Measurements from ENCODE around the gene CLDN5.

CLDN5 gene

GRCh38 chr22:19504900-19505734 lies 19.1 kb downstream of the CLDN5 start:
- no peak for DNase-seq (ENCODE audit: low read depth)

DNA sequence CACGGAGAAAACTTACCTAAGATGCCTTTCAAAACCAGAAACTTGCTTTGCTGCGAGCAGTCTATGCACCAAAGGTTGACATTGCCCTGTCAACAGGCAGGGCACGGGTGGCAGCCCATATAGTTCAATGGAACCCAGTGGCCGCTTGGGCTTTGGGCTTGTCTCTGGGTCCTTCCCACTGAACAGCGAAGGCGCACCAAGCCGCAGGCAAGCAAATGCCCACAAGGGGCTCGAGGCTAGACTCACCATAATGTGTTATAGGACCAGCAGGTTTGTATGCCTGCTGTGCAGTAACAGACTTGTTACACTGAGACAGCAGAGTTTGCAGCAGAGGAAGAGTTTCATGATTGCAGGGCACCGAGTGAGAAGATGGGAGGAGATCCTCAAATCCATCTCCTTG lies 20.3 kb downstream of the CLDN5 start:
- no peak for DNase-seq (ENCODE audit: low read depth)

GRCh38 chr22:19503367-19503766 lies 20.8 kb downstream of the CLDN5 start:
- no peak for DNase-seq (ENCODE audit: low read depth)

DNA sequence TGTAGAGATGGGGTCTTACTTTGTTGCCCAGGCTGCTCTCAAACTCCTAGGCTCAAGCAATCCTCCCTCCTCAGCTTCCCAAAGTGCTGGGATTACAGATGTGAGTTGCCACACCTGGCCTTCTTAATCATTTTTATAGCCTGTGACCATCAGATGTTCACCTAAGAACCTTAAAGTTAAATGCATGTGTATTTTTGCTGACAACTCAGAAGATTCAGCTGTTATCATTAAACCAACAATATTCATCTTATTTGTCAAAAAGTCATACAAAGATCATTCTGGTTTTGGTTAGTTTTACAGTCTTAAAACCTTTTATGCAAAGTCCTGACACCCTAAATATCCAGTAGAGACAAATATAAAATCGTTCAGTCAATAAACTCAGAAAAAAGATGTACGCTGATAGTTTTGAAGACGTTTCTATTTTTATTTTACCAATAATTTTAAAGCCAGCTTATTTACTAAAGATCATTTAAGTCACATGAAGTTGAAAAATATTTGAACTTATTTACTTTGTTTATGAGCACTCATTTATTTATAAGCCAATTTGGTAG lies 22.2 kb downstream of the CLDN5 start:
- no peak for DNase-seq (ENCODE audit: low read depth)

DNA sequence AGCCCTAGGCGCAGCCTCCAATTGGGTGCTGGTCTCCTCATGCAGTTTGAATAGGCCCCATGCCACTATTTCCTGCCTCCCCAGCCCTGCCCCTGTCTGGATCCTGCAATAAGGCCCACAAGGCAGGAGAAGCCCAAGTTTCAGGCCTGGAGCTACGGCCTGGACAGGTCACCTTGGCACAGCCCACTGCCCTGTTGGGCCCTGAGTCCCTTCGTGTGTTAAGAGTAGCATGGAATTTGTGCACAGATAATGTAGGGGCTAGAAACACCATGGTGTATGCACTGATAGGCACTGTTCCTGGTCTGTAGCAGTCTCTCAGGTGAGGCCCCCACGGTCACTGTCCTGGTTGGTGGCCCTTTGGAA lies 24.3 kb downstream of the CLDN5 start:
- DNase-seq (ENCODE audit: low read depth), result no peak

DNA sequence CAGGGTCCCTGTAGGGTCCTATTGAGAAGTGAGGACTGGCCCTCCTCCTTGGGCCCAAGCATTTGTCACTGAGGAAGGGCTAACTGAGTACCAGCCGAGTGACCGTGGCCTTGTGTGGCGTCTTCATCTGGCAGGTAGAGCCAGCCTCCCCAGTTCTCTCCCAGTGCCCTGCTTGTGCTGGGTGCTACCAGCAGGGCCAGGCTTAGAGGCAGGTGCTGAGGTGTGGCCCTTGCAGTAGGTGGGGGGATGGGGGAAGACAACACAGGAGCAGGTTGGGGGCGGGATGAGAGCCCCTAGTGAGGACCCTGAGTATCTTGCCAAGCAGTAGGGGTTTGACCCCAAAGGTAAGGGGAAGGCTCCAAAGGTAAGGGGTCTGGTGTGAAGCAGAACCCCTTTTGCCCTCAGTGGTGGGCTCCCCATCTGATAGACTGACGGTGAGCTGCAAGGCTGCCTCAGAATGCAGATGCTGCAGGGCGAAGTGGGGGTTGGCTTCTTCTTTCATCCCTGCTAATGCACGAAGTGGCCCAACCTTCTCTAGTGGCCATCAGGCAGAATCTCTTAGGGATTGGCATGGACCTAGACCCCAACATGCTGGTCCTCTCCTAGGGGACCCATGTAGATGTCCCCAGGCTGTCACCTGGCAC lies 24.9 kb downstream of the CLDN5 start:
- DNase-seq (ENCODE audit: low read depth), result no peak

DNA sequence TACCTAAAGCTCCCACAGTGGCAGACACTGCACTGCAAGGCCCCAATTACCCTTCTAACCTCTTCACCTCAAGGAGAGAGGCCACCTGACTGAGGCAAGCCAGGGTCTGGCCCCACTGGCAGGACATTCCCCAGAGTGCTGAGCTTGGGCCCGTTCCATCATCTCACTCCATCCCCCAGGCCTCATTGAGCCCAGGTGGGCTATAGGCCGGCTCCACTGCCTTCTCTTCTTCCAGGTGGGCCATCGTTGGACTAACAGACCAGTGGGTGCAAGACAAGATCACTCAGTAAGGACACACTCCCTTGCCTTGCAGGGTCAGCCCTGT lies 25.4 kb downstream of the CLDN5 start:
- no peak for DNase-seq (ENCODE audit: low read depth)

GRCh38 chr22:19498154-19498865 lies 25.9 kb downstream of the CLDN5 start:
- DNase-seq (ENCODE audit: low read depth), result no peak

- no peak for DNase-seq (ENCODE audit: low read depth)
Observed at GRCh38 chr22:19497245-19497644, 27.0 kb downstream of the CLDN5 start.

DNA sequence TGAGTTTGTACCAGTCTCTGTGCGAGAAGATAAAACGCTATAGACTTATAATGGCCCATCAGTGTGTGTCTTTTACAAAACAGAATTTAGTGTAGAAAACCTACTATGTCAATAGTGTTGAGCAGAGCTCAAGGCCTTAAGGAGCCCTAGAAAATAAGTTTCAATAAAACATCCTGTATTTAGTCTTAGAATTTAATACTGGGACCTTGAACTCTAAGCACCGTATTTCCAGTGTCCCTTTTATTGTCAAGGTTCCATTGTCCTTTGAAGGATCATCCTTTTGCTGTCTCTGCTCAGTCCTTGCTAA lies 27.9 kb downstream of the CLDN5 start:
- DNase-seq (ENCODE audit: low read depth), result no peak

GRCh38 chr22:19495562-19496323 lies 28.5 kb downstream of the CLDN5 start:
- DNase-seq (ENCODE audit: low read depth), result no peak

- no peak for DNase-seq (ENCODE audit: low read depth)
Observed at GRCh38 chr22:19494676-19495173, 29.5 kb downstream of the CLDN5 start.

DNA sequence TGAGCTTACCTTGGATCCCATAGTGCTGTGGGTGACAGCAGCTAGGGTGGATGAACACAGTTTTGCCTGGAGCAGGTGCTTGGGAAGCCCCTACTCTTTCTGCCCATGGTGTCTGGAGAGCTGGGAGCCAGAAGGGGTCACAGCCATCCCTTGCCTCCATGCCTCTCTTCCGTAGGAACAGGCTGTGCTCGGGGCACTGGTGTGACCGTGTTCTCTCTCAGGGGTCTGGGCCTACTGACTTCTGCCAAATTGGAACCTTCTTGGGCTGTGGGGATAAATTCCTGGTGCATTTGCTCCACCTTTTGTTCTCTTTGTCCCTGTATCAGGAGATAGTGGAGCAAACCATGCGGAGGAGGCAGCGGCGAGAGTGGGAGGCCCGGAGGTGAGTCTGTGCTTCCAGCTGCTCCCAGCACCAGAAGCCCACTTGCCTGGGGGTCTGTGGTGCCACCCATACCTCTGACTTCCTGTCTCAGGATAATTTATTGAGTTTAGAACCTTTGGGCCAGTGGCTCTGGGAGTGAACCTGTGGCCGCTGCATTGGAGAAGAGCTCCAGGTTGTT lies 30.1 kb downstream of the CLDN5 start:
- no peak for DNase-seq (ENCODE audit: low read depth)

- DNase-seq (ENCODE audit: low read depth), result no peak
Observed at GRCh38 chr22:19492504-19493174, 31.6 kb downstream of the CLDN5 start.

- no peak for DNase-seq (ENCODE audit: low read depth)
Observed at GRCh38 chr22:19490628-19491230, 33.5 kb downstream of the CLDN5 start.

DNA sequence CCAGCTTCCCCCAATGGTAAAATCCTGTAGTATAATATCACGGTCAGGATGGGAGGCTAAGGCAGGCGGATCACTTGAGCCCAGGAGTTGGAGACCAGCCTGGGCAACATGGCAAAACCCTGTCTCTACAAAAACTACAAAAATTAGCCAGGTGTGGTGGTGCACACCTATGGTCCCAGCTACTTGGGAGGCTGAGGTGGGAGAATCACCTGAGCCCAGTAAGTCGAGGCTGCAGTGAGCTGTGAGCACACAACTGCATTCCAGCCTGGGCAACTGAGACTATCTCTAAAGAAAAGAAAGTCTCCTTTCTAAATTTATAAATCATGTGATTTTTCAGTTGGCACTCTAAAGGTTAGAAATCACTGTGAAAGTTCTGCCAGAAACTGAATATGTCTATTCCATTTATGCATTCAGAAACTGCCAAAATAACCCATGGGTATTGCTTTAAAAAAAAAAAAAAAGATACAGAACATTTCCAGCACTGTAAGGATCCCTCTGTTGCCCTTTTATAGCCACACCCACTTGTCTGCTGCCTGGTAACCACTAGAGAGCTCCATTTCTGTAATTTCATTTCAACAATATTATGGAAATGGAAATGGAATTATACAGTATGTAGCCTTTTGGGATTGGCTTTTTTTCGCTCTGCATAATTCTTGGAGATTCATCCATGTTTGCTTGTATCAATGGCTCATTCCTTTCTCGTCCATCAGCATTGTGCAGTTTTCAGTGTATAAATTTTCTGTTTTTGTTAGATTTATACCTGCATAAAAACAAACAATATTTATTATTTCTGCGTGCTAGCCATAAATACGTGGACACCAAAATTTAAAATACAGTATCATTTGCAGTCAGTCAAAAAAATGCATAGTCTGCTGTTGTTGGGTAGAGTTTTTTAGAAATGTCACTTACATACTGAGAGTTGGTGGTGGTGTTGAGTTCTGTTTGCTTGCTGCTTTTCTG lies 35.0 kb downstream of the CLDN5 start:
- no peak for DNase-seq (ENCODE audit: low read depth)

DNA sequence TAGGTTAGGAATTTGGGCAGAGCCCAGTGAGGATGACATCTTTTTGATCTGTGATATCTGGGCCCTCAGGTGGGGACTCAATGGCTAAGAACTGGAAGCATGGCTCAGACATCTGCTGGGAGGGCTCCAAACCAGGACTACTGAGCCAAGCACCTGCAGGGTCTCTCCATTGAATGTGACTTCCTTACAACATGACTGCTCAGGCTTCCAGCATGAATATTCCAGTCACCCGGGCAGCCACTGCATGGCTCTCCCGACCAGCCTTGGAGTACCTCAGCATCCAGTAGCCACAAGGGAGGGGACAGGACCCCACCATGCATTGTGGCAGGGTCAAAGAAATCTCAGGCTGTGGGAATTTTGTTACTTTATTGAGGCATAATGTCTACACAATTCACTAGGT lies 35.9 kb downstream of the CLDN5 start:
- DNase-seq (ENCODE audit: low read depth), result no peak

GRCh38 chr22:19483481-19484244 lies 40.5 kb downstream of the CLDN5 start:
- no peak for DNase-seq (ENCODE audit: low read depth)

GRCh38 chr22:19482297-19482696 lies 41.9 kb downstream of the CLDN5 start:
- DNase-seq (ENCODE audit: low read depth), result no peak
